K562 (cell line): ENCODE data around the gene PRRC2B.

Experiments
- EZH2 ChIP-seq: IDR thresholded peaks from 2 replicates; pipeline ENCODE4 v1.6.1; 2012; ENCODE audit warnings: low read depth, mild to moderate bottlenecking, inconsistent platforms, low read length, borderline replicate concordance
- HNRNPH1 ChIP-seq: fragments of 200-400 bp; formaldehyde crosslinking; optimal IDR thresholded peaks from 2 replicates; pipeline ENCODE3; 2017; ENCODE audit warnings: low read depth, mild to moderate bottlenecking, low read length, moderate library complexity
- MXD1 ChIP-seq: fragments of 250-450 bp; sonication (Bioruptor Pico); IDR thresholded peaks from 2 replicates; pipeline ENCODE4 v1.8.0; 2021; ENCODE audit warnings: borderline replicate concordance, mild to moderate bottlenecking, moderate library complexity; ENCODE audit not compliant: poor library complexity, severe bottlenecking
- RAD21 ChIP-seq, 2 experiments: fragments of 250-450 bp in 1 of 2; fragments of 450-650 bp in 1 of 2; sonication (Bioruptor Pico) in 1 of 2; formaldehyde crosslinking in 1 of 2; IDR thresholded peaks in 1 of 2; conservative IDR thresholded peaks in 1 of 2; 2 replicates each; pipeline versions ENCODE4 v1.4.0 to v1.8.0; 2020 to 2022; ENCODE audit warnings: mild to moderate bottlenecking in 2 of 2, moderate library complexity in 1 of 2
- RBM22 ChIP-seq: fragments of 200-400 bp; formaldehyde crosslinking; IDR thresholded peaks from 2 replicates; pipeline ENCODE4 v1.6.1; 2018; ENCODE audit warnings: low read length, low read depth; ENCODE audit not compliant: poor library complexity, severe bottlenecking
- ZNF311 ChIP-seq: fragments of 250-450 bp; sonication (Bioruptor Pico); IDR thresholded peaks from 2 replicates; pipeline ENCODE4 v1.4.0; 2020; ENCODE audit warnings: mild to moderate bottlenecking, moderate library complexity

GRCh38 chr9:131534721-131535237 lies 140.9 kb downstream of the PRRC2B start:
- TF ChIP-seq RAD21 (CRISPR knock-in tag; conservative IDR thresholded peaks at IDR 0.05 in 1 of 2, IDR thresholded peaks at IDR 0.05 in 1 of 2) (no peak), EZH2 (no peak), MXD1 (no peak), HNRNPH1 (no peak), RBM22 (no peak), ZNF311 (CRISPR knock-in tag) (no peak)
